NT2/D1 (cell line): ENCODE measurements around the gene UBXN2A.

Experiments used
- SUZ12 ChIP-seq: IDR thresholded peaks from 2 replicates; pipeline ENCODE4 v1.6.1; 2011; ENCODE audit not compliant: insufficient read length, insufficient read depth; ENCODE audit errors: extremely low read depth
- YY1 ChIP-seq: IDR thresholded peaks from 2 replicates; pipeline ENCODE4 v1.6.1; 2011; ENCODE audit not compliant: insufficient read length, insufficient read depth
- ZNF274 ChIP-seq: IDR thresholded peaks from 2 replicates; pipeline ENCODE4 v1.6.1; 2011; ENCODE audit warnings: mild to moderate bottlenecking, low read depth, low read length

- TF ChIP-seq YY1 (no peak), SUZ12 (no peak), ZNF274 (no peak)
Observed at GRCh38 chr2:23918837-23919489, 21.3 kb upstream of the UBXN2A start.
